ENCODE measurements around the gene RAC3.

Gene RAC3

DNA sequence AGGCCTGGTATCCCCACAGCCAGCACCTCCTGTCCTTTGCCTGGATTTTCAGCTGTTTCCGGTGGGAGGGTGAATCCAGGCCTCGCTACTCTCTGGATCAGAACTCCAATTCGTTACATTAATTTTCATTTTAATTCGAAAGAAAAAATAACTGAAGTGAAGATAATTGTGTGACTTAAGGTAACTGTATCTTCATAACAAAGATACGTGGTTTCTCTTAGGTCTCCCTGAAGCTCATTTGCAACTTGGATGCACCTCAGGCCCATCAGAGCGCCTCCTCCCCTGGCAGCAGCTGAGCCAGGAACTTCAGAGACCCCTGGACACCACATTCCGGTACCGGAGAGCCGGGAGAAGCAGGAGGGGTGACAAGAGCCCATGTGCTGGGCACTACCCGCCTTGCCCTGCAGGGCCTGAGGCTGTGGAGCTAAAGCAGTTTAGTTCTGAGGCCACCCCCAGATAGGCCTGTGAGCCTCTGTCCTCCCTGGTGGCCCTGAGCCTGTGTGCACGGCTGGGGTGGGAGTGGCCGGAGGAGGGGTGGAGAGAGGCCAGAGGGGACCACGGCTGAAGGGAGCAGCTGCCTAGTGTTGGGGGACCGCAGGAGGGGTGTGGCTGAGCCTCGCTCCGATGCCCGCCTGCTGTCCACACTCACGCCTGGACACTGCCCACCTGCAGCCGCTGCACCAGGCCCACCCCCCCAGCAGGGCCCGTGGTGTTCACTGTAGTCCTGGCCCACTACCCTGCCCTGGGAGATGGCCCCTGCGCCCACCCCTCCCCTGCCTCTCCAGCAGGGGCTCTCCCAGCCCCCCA, 45.5 kb downstream of the RAC3 start:
- no peak for DNase-seq

DNA sequence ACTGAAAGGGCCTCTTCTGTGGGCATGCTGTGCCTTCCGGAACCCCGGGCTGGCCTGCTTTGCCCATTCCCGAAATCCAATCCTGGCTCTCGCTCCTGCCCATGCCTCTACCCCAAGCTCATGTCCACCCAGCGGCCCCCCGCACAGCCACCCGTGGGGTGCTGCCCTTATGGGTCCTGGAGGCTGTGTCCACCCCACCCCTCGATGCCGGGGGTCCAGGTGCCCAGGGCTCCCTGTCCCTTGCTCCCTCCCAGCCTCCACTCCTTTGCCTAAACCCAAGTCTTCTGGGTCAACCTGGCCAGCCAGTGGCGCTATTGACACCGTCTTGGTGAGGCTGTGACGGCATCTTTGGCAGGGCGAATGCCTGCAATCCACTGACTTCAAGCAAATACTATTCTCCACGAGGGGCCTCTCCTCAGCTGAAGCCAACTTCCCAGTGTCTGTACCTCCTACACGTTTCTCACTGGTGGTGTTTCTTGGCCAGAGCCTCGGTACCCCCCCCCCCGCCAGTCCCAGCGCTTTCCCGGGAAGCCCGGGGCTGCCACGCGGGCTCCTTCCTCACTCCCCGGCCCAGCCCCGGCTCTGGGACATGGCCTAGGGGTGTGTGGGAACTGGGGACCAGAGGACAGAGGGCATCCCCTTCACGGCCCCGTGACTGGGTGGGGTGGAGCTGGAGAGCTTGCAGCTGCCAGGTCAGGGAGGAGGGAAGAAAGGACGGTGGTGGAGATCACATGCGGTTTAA, 46.3 kb downstream of the RAC3 start:
- peak in 1 of 14 donors; percentile 22 for DNase-seq

DNA sequence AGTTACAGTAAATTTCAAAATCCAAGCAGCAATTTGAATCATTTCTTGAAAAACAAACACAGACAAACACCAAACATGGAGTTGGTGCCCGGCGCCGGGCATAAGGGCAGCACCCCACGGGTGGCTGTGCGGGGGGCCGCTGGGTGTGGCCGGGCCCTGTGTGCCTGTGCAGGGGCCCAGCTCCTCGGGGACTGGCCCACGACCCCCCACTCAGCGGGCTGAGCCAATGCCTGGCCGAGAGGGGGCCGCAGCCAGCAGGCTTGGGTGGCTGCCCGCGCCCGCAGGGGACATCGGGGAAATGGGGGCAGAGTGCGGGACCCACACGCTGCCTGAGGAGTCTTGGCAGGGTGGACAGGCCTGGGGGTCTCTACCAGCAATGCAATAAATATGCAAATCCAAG, 47.0 kb downstream of the RAC3 start:
- no peak for DNase-seq

DNA sequence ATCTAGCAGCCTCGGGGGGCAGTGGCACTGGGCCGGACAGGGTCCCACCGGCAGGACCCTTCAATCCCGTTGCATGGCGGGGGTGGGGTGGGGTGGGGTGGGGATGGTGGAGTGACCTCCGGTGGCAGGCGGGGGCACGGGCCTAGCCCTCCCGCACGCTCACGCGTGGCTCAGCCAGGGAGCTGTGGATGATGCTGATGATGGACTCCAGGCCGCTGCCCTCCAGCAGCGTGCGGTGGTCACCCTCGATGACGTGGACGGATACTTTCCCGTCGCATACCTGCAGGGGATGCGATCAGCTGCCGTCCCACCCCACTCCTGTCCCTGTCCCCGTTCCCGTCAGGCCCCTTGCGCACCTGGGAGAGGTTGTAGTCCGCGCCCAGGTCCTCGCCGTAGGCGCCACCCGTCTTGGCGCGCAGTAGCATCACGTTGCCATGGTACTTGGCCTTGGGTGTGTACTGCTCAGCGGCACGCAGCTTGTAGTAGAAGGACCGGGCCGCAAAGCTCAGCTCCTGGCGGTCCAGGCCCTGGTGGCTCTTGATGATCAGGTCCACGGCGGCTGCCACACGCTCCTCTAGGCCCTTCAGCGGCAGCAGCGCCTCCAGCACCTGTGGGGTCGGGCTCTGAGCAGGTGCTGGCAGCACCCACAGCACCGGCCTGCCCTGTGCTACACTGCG, 47.7 kb downstream of the RAC3 start:
- DNase-seq: no peak

DNA sequence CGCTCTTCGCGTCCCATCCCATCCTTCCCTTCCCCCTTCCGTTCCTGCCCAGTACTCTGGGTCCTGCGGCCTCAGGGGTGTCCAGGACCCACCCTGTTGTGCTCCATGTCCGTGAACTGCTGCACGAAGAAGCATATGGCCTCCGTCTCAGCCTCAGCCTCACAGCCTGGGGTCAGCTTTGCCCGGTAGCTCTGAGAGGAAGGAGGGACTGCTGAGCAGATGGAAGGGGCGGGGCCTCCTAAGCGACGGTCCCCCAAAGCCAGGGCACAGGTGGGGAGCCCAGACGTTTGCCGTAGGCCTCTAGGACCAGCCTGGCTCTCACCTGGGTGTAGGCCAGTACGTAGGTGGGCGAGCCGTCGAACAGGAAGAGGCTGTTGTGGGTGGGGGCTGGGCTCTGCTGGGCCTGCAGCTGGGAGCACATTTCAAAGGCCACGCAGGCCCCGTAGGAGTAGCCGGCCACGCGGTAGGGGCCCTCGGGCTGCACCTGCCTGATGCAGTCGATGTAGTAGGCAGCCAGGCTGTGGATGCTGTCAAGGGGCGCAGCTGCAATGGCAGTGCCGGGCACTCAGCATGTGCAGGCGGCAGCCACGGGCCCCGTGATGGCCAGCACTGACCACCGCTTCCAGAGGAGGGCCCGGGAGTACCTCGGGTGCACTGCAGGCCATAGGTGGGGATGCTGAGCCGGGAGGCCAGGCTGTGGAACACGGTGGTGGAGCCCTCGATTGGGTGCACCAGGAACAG, 48.7 kb downstream of the RAC3 start:
- peak in 1 of 14 donors; percentile 17 for DNase-seq

DNA sequence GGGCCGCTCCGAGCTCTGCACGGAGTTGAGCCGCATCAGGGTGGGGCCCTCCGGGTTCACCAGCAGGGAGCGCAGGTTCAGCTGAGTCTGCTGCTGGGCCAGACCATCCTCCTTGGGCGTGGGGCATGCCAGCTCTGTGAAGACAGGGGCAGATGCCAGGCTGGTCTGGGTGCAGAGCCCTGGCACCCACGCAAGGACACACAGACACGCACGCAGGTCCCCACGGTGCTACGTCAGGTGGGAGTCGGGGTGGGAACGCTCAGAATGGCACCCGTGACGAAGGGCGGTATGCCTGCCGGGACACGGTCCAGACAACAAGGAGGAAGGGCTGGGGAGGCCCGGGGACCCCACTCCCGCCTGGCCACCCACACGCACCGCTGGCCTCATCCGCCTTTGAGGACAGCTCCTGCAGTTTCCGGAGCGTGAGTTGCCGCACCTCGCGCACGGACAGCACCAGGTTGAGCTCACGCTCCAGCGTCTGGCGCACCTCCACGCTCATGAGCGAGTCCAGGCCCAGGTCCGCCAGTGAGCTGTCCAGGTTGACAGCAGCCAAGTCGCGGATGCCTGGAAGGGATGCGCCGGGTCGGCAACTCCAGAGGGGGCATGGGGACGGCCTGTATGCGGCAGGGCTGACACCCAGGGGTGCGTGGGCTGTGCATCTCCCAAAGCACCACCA, 49.4 kb downstream of the RAC3 start:
- DNase-seq: no peak

DNA sequence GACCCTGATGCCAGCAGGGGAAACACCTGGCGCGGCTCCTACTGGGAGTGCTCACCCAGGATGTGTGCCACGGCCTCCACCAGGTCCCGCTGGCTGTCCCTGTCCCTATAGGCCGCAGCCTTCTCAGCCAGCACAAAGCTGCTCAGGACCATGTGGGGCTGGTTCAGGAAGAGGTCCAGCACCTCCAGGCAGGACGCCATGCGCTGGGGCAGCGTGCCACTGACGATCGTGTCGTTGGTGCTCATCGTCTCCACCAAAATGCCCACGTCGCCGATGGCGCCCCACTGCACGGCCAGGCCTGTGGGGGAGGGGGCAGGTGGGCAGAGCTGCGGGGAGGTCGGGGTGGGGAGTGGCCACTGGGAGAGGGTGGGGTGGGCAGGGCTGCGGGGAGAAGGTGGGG, 50.1 kb downstream of the RAC3 start:
- no peak for DNase-seq

DNA sequence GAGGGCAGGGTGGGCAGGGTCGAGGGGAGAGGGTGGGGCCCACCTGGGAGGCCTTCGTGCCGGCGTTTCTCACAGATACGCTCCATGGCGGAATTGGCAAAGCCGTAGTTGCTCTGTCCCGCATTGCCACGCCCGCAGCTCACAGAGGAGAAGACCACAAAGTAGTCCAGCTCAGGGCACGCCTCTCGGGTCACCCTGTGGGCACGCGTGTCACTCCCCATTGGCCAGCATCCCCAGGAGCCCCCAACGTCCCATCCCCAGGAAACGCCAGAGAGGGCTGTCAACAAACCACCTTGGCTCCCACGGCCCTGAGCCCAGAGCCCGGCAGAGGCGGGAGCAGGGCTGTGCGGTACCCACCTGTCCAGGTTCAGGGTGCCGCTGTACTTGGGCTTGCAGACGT, 50.5 kb downstream of the RAC3 start:
- DNase-seq: no peak

DNA sequence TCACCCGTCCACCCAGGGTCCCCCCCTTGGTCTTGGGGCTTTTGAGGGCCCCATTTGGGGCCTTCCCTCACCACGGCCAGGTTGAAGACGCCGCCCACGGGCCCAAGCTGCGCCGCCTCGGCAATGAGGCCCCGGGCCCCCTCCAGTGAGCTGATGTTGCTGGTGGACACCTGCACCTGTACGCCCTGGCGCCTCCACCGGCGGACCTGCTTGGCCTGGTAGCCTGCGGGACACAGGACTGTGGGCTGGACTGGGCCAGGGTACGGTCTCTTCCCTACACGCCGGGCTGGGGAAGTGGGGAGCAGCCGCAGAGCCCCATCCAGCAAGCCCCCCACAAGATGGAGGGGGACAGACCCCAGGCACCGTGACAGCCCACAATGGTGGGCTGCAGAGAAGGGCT, 51.0 kb downstream of the RAC3 start:
- no peak for DNase-seq

DNA sequence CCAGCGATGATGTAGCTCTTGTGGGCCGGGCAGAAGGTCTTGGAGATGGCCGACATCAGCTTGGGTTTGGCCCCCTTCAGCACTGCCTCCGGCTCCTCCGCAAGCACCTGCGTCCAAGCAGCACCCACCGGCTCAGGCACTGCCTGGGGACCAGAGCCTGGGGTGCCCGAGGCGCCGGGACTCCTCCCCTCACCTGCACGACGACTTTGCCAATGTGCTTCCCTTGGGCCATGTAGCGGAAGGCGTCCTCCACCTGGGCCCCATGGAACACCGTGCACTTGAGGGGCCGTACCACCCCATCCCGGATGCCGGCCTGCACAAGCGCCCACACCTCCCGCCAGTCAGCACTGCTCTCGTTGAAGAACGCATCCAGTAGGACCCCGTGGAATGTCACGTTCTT, 51.5 kb downstream of the RAC3 start:
- DNase-seq: no peak
